ENCODE measurements around the gene PHACTR1. TPM values are rescaled to one million over a fixed set of nuclear protein-coding genes. Genes with fewer than 3 reads are reported as not detected.

Gene PHACTR1
- total and polyA plus RNA-seq, 2 of the 4 experiments (the other 2 are of a cell fraction) = not detected

DNA sequence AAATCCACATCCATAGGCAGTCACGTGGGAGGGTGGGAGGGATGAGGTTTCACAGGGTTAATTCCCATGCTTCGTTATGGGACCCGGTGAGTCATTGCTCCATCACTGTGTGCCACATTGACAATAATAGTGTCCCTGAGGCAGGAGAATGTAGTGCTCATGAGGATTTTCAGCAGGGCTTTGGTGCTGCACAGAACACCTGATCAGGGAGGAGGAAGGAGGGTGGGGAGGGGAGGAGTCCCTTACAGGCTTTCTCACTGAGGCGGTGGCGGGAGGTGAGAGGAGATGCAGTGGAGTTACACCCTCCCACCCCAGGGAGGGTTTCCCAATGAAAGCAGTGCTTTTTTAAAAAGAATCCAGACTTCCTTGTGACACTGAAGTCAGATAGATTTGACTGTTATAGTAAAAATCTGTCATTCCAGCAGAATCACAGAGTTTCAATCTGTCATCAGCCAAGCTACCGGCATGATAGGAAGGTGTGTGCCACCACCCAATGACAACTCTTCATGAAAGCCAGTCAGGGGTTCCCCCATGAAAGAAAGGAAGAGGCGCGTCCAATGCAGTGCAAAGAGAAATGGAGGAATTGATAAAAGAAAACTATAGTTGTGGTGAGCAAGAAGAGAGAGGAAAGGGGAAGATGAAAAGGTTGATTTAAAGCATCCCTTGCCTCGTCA, 467.0 kb downstream of the PHACTR1 start:
- Histone ChIP-seq H3K36me3 (ENCODE audit: control insufficient read depth, insufficient read depth, low read length) (no peaks in the 10 kb centered on the region), H2AFZ (replicated peaks; ENCODE audit: low read length, poor library complexity) (no peak overlapping the region), H3K4ac (ENCODE audit: low read depth, low read length) (no peak overlapping the region), H3K14ac (replicated peaks; ENCODE audit: low read depth, low read length) (no peak overlapping the region), H3K9ac (ENCODE audit: low read depth, low read length) (no peak overlapping the region), H3K4me1 (ENCODE audit: control insufficient read depth, insufficient read depth, low read length) (no peaks in the 10 kb centered on the region; the same call in 1 of the 2 replicates), H3K4me2 (ENCODE audit: low read depth, low read length) (no peak overlapping the region), H2AK9ac (replicated peaks; ENCODE audit: low read depth, low read length, poor library complexity) (no peak overlapping the region), H3K18ac (ENCODE audit: low read depth, low read length) (no peak overlapping the region), H4K5ac (ENCODE audit: low read depth, low read length) (no peak overlapping the region), H4K20me1 (ENCODE audit: insufficient read depth, low read length) (no peaks in the 10 kb centered on the region), H3K23ac (ENCODE audit: low read depth, low read length) (no peak overlapping the region), H4K8ac (ENCODE audit: low read depth in 2 of 2, low read length in 2 of 2) (no peak overlapping the region), H2BK120ac (ENCODE audit: low read depth, low read length) (no peak overlapping the region), H3K9me1 (ENCODE audit: insufficient read depth, low read length) (no peaks in the 10 kb centered on the region), H3K79me1 (ENCODE audit: low read depth in 1 of 2, low read length in 2 of 2) (no peaks in the 10 kb centered on the region), H2BK5ac (ENCODE audit: low read depth, low read length, poor library complexity, severe bottlenecking) (no peak overlapping the region), H2BK20ac (ENCODE audit: low read depth, low read length) (no peak overlapping the region), H3K27ac (ENCODE audit: insufficient read depth, low read length) (no peak overlapping the region), H3K9me3 (ENCODE audit: control insufficient read depth, insufficient read depth, low read length) (no peaks in the 10 kb centered on the region), H2AK5ac (ENCODE audit: low read depth, low read length) (no peak overlapping the region), H3K56ac (ENCODE audit: extremely low read depth, insufficient read depth, low read length) (no peak overlapping the region), H3K4me3 (ENCODE audit: insufficient read depth, low read depth, low read length) (no peak overlapping the region), H4K91ac (ENCODE audit: insufficient read depth, low read depth, low read length) (no peak overlapping the region), H3K27me3 (ENCODE audit: control insufficient read depth, insufficient read depth, low read length) (peaks cover 6% of the 10 kb centered on the region; the same call in 1 of the 2 replicates), H2BK15ac (ENCODE audit: low read depth, low read length) (no peak overlapping the region)
- ChIA-PET CTCF (no interaction called here), POLR2A (ENCODE audit: unreplicated experiment) (no interaction called here)
- dilution Hi-C loops (cut with HindIII; ENCODE audit: low sequenced_read_pairs, unreplicated experiment) = no loop called here
- WGBS, 2 experiments (ENCODE audit: extremely low coverage in 2 of 2, insufficient read length in 1 of 2) = 70% methylated on average over 3 of the region's 9 CpGs; no CpG with 5 or more reads in 1 of the 2 experiments
- no TSS peak for BruUV-seq (replicated peaks)
- TF ChIP-seq CEBPB (IDR thresholded peaks at IDR 0.05; ENCODE audit: low read depth, low read length) = no peak
- TF ChIP-seq, protein P1, sequence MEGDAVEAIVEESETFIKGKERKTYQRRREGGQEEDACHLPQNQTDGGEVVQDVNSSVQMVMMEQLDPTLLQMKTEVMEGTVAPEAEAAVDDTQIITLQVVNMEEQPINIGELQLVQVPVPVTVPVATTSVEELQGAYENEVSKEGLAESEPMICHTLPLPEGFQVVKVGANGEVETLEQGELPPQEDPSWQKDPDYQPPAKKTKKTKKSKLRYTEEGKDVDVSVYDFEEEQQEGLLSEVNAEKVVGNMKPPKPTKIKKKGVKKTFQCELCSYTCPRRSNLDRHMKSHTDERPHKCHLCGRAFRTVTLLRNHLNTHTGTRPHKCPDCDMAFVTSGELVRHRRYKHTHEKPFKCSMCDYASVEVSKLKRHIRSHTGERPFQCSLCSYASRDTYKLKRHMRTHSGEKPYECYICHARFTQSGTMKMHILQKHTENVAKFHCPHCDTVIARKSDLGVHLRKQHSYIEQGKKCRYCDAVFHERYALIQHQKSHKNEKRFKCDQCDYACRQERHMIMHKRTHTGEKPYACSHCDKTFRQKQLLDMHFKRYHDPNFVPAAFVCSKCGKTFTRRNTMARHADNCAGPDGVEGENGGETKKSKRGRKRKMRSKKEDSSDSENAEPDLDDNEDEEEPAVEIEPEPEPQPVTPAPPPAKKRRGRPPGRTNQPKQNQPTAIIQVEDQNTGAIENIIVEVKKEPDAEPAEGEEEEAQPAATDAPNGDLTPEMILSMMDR (conservative IDR thresholded peaks at IDR 0.05; ENCODE audit: low read depth, low read length) = no peak
- no peak for TF ChIP-seq MAZ (IDR thresholded peaks at IDR 0.05; ENCODE audit: borderline replicate concordance, low read depth, low read length)
- TF ChIP-seq BHLHE40 (IDR thresholded peaks at IDR 0.05; ENCODE audit: low read depth, low read length) = no peak
- TF ChIP-seq, protein P2, sequence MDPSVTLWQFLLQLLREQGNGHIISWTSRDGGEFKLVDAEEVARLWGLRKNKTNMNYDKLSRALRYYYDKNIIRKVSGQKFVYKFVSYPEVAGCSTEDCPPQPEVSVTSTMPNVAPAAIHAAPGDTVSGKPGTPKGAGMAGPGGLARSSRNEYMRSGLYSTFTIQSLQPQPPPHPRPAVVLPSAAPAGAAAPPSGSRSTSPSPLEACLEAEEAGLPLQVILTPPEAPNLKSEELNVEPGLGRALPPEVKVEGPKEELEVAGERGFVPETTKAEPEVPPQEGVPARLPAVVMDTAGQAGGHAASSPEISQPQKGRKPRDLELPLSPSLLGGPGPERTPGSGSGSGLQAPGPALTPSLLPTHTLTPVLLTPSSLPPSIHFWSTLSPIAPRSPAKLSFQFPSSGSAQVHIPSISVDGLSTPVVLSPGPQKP (IDR thresholded peaks at IDR 0.05; ENCODE audit: borderline replicate concordance, low read depth, low read length) = no peak
- TF ChIP-seq POLR2A (IDR thresholded peaks at IDR 0.05; ENCODE audit: low read depth, low read length) = no peak
- no peak for TF ChIP-seq MAFK (IDR thresholded peaks at IDR 0.05; ENCODE audit: low read depth, low read length)
- TF ChIP-seq FOS (IDR thresholded peaks at IDR 0.05; ENCODE audit: low read depth, low read length) = no peak
- no peak for TF ChIP-seq NFE2L2 (IDR thresholded peaks at IDR 0.05; ENCODE audit: low read depth, low read length)
- TF ChIP-seq RFX5 (IDR thresholded peaks at IDR 0.05; ENCODE audit: low read depth, low read length) = no peak
- TF ChIP-seq SMC3 (IDR thresholded peaks at IDR 0.05; ENCODE audit: low read depth, low read length) = no peak
- no peak for TF ChIP-seq MXI1 (IDR thresholded peaks at IDR 0.05; ENCODE audit: borderline replicate concordance, low read depth, low read length)
- TF ChIP-seq, protein P3, sequence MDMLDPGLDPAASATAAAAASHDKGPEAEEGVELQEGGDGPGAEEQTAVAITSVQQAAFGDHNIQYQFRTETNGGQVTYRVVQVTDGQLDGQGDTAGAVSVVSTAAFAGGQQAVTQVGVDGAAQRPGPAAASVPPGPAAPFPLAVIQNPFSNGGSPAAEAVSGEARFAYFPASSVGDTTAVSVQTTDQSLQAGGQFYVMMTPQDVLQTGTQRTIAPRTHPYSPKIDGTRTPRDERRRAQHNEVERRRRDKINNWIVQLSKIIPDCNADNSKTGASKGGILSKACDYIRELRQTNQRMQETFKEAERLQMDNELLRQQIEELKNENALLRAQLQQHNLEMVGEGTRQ (IDR thresholded peaks at IDR 0.05; ENCODE audit: low read depth, low read length) = no peak
- no peak for TF ChIP-seq CHD1 (IDR thresholded peaks at IDR 0.05; ENCODE audit: low read depth, low read length)
- TF ChIP-seq RAD21 (IDR thresholded peaks at IDR 0.05; ENCODE audit: low read length) = no peak
- TF ChIP-seq RCOR1 (IDR thresholded peaks at IDR 0.05; ENCODE audit: insufficient replicate concordance, low read length) = no peak
- intact Hi-C loops (cut with micrococcal nuclease) = no loop called here
- in situ Hi-C loops (cut with MboI; ENCODE audit: low sequenced_read_pairs) = loop anchor here (25.0 kb wide), 1 partner anchor 354 kb away; no protein-coding TSS in a partner anchor
- ATAC-seq (ENCODE audit: low read depth) (no peak), DNase-seq (no peak)
